Colonic mucosa (tissue), 4 donors: ENCODE data around the gene IGFBP4. TPM values are rescaled to one million over a fixed set of nuclear protein-coding genes. Genes with fewer than 3 reads are reported as not detected.

Experiments used
- DNase-seq: peaks from one replicate; pipeline ENCODE4 v3.0.0-alpha.2; 2020
- H3K27ac ChIP-seq: fragments of 200-600 bp; one replicate; pipeline ENCODE4 v1.8.0; 2021
- H3K27me3 ChIP-seq: fragments of 200-600 bp; one replicate; pipeline ENCODE4 v1.8.0; 2021
- H3K36me3 ChIP-seq: fragments of 200-600 bp; one replicate; pipeline ENCODE4 v1.8.0; 2021
- H3K4me1 ChIP-seq: fragments of 200-600 bp; one replicate; pipeline ENCODE4 v1.8.0; 2021; ENCODE audit warnings: mild to moderate bottlenecking
- H3K4me3 ChIP-seq: fragments of 200-600 bp; one replicate; pipeline ENCODE4 v1.8.0; 2021
- H3K9ac ChIP-seq, 2 donors: one replicate each; pipeline ENCODE4 v1.7.0; 2013; ENCODE audit warnings: control low read depth in 2 of 2, low read depth in 2 of 2, low read length in 2 of 2
- H3K9me3 ChIP-seq: fragments of 200-600 bp; one replicate; pipeline ENCODE4 v1.8.0; 2021
- CTCF ChIP-seq: fragments of 200-600 bp; IDR thresholded peaks from one replicate; pipeline ENCODE4 v1.8.0; 2022; ENCODE audit warnings: antibody characterized with exemption, mild to moderate bottlenecking
- intact Hi-C: fragments of 100-400 bp; cut with DNase I; formaldehyde crosslinking; loops from one replicate; pipeline ENCODE4 v1.14.1; 2022
- total RNA-seq, 2 donors: library from RNA; stranded (reverse); fragmentation: NEBNext Ultra II Directional in 1 of 2; extraction: Animal tissue kit (Norgen Biotek cat#: 25700) in 1 of 2; gene quantifications; one replicate each; pipeline ENCODE4 v1.2.1, GENCODE V29; 2021
- donor health status: healthy.
- donor health status: DM: no; HTN: no; CAD: no.
- donor health status: DM: no; HTN: no; CAD: no.

The IGFBP4 gene
- total RNA-seq, 2 donors from 2014 or later, result 182 to 291 TPM

DNA sequence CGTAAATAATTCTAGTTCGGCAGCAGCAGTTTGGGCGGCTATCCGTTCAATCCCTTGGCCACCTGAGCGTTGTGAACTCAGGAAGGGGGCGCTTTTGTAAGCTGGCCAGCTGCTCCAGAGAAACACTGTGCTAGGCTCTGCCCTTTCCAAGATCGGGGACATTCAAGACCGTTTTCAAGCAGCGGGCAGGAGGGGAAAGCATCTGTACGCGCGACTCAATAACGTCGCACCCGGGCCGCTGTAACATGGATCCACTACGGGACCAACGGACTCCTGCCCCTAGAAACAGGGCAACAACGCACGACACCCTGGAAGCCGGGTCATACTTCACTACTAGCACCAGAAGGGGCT lies 26.0 kb upstream of the IGFBP4 start:
- Histone ChIP-seq H3K4me3 (peak overlapping the region; percentile 66), H3K36me3 (no peaks in the 10 kb centered on the region), H3K9me3 (no peaks in the 10 kb centered on the region), H3K9ac (peak overlapping the region; percentile 66 to 67), H3K27me3 (no peaks in the 10 kb centered on the region), H3K27ac (no peak overlapping the region), H3K4me1 (no peaks in the 10 kb centered on the region)
- TF ChIP-seq CTCF, result no peak
- DNase-seq, result peak; percentile 43
- intact Hi-C loops, result loop anchor here (5.0 kb wide), 1 partner anchor 55 kb away; the partner anchor contains the start of gene GJD3

DNA sequence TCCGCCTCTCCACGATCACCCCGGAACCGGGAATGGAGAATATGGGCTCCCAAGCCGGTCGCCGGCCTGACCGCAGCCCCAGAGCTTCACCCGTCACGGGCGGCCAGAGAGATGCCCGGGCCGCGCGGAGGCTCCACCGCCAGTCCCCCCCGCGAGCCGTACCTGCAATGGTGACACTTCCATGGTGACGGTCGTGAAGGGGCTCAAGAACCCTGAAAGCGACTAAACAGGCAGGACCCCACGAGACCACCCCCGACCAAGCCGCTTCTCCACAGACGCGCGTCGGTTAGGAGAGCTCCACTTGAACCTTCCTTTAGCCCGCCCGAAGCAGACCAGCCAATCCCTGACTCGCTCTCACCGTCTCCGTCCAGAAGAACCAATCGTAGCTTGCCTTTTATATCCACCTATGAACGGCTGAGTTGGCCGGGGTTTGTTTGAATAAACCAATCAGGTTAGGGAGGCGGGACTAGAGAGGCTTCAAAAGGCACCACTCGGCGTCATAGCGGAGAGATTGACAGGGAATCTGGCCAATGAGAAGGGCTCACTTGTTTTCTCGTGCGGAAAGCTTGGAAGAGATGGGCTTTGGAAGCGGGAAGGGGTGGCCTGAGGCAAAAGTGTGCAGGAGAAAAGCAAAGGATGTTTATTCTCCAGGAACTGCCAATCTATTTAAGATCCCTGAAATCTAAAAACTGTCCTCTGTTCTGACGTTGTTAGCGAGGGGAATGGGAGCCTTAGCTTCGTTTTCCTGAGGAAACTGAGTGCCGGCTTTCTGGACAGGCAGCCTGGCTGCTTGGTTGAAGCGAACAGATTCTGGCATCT lies 25.4 kb upstream of the IGFBP4 start, which contains the start of gene TOP2A:
TOP2A (minus strand) TSS at position 288 of the 819 bp plus-strand sequence; CDS start at position 183, 105 bp downstream.
- Histone ChIP-seq H3K9ac (peak within 1 kb of the TSS; percentile 66 to 67), H3K4me3 (peak within 1 kb of the TSS; percentile 66), H3K27ac (peak within 1 kb of the TSS; percentile 52), H3K27me3 (no peaks in the 10 kb centered on the region), H3K9me3 (no peaks in the 10 kb centered on the region), H3K4me1 (no peaks in the 10 kb centered on the region), H3K36me3 (no peaks in the 10 kb centered on the region)
- TF ChIP-seq CTCF, result no peak
- peak; percentile 100 for DNase-seq
- intact Hi-C loops, result loop anchor here (5.0 kb wide), 1 partner anchor 56 kb away; the partner anchor contains the start of gene GJD3

GRCh38 chr17:40418428-40418706 lies 24.9 kb upstream of the IGFBP4 start:
- intact Hi-C loops, result loop anchor here (5.0 kb wide), 1 partner anchor 56 kb away; the partner anchor contains the start of gene GJD3
- Histone ChIP-seq H3K9ac (peak overlapping the region in 1 of 2 donors; percentile 67), H3K4me1 (no peaks in the 10 kb centered on the region)

DNA sequence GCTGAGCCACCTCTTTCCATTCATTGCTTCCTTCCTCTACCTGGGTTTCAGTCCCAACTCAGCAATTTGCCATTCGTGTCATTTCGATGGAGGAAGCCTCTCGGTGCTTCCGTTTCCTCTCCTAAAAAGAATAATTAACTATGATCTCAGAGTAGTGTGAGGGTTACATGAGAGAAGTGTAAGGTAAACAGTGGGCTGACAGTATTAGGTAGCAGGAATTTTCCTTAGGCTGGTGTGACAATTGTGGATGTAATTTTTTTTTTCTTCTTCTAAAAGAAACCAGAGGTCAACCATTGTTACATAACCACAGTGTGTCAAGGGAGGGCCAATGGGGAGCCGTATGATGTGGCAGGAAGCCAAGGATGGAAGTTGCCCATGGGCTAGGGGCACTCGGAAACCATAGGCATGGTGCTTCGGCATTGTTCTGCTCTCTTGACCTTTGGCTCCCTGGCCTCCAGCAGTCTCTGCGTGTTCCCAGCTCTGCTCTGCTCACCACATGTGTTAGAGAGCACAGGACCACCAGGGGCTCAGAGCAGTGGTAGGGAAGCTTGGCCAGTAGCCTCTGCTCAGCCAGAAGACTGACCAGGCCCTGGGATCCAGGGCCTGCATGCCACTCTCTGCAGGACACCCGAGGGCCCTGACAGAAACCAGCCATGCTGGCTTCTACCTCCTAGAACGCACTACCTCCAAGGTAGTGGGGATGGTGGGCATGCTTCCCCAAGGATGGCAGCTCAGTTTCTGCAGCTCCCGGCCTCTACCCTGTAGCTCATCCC lies 23.5 kb upstream of the IGFBP4 start:
- no peaks in the 10 kb centered on the region for H3K9me3 ChIP-seq
- no peaks in the 10 kb centered on the region for H3K36me3 ChIP-seq
- H3K4me3 ChIP-seq, result no peak overlapping the region
- DNase-seq, result no peak
- H3K9ac ChIP-seq, result no peak overlapping the region
- no peaks in the 10 kb centered on the region for H3K4me1 ChIP-seq
- TF ChIP-seq CTCF, result no peak
- no peak overlapping the region for H3K27ac ChIP-seq
- H3K27me3 ChIP-seq, result no peaks in the 10 kb centered on the region
- intact Hi-C loops, result loop anchor here (5.0 kb wide), 1 partner anchor 57 kb away; the partner anchor contains the start of gene GJD3

More at GRCh38 chr17:40418428-40418706, 24.9 kb upstream of the IGFBP4 start:
- Histone ChIP-seq H3K36me3 (no peaks in the 10 kb centered on the region), H3K9me3 (no peaks in the 10 kb centered on the region), H3K4me3 (peak overlapping the region; percentile 66), H3K27me3 (no peaks in the 10 kb centered on the region), H3K27ac (peak overlapping the region; percentile 52)
- no peak for DNase-seq
- TF ChIP-seq CTCF, result no peak

GRCh38 chr17:40422990-40423633 lies 20.1 kb upstream of the IGFBP4 start:
- TF ChIP-seq CTCF, result no peak
- no peaks in the 10 kb centered on the region for H3K36me3 ChIP-seq
- no peaks in the 10 kb centered on the region for H3K9me3 ChIP-seq
- H3K4me3 ChIP-seq, result no peak overlapping the region
- DNase-seq, result no peak
- no peaks in the 10 kb centered on the region for H3K27me3 ChIP-seq
- intact Hi-C loops, result no loop called here
- H3K9ac ChIP-seq, result no peak overlapping the region
- no peaks in the 10 kb centered on the region for H3K4me1 ChIP-seq
- no peak overlapping the region for H3K27ac ChIP-seq
